Measurements from ENCODE around the gene CRYAB.

DNA sequence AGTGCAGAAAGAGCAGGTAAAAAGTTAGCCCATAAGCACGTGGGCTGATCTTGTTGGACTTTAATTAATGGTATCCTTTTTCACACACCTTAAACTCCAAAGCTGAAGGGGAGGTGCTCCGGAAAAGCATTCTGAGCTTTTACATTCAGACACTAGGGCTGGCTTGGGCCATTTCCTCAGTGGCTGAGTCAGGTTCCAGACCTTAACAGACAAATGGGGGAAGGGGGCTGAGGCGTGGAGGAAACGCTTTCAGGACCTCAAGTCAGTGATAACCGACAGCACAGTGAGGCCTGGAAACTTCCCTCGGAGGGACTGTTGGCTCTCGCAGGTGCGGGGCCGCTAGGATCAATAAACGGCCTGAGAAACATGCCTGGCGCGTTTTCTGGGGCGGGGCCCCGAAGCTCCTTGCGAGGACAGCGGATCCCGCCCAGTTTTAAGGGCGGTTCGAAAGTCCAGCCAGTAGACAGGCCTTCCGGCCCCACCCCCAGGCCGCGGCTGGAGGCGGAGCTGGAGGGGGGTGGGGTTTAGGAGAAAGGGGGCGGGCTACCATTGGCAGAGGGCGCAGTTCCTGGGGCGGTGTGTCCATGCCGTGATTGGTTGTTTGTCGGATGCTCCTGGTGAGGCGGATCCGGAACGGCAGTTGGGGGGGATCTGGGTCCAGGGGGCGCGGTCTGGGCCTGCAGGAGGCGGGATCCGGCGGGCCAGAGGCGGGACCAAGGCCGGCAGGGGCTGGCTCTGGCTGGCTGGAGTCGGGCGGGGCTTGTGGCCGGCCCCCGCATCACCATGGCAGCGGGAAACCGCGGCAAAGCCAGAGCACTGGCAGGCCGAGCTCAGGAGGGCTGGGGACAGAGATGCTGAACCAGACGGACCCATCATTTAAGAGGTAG lies 15.2 kb upstream of the CRYAB start:
- TF ChIP-seq, protein P1, sequence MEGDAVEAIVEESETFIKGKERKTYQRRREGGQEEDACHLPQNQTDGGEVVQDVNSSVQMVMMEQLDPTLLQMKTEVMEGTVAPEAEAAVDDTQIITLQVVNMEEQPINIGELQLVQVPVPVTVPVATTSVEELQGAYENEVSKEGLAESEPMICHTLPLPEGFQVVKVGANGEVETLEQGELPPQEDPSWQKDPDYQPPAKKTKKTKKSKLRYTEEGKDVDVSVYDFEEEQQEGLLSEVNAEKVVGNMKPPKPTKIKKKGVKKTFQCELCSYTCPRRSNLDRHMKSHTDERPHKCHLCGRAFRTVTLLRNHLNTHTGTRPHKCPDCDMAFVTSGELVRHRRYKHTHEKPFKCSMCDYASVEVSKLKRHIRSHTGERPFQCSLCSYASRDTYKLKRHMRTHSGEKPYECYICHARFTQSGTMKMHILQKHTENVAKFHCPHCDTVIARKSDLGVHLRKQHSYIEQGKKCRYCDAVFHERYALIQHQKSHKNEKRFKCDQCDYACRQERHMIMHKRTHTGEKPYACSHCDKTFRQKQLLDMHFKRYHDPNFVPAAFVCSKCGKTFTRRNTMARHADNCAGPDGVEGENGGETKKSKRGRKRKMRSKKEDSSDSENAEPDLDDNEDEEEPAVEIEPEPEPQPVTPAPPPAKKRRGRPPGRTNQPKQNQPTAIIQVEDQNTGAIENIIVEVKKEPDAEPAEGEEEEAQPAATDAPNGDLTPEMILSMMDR (IDR thresholded peaks at IDR 0.05), result peak in 2 of 7 experiments; percentile 14 to 21
- peak in 2 of 3 donors; percentile 51 to 53 for TF ChIP-seq POLR2A (IDR thresholded peaks at IDR 0.05)
